ENCODE data around the gene KCNC3.

KCNC3 gene

GRCh38 chr19:50326101-50326664 is 3.0 kb downstream of the KCNC3 start:
- DNase-seq = no peak

- peak; percentile 84 for DNase-seq
Measured at GRCh38 chr19:50325310-50326100, 3.7 kb downstream of the KCNC3 start.

DNA sequence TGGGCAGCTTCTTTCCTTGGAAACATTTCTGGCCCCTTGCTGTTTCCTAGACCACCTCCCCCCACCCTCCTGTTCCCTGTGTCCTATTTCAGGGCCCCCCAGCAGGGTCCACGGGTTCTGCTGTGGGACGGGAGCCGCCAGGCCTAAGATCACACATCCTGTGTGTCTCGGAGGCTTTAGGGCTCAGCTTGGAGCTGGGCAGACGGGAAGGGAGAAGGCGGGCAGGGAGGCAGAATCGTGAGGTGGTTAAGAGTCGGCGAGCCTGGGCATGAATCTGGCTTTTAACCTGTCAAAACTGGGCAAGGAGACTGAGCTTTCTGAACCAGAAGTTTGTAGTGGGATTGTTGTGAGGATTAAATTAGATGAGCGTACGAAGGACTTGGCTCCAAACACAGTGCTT is 4.8 kb downstream of the KCNC3 start:
- no peak for DNase-seq

- no peak for DNase-seq
Measured at GRCh38 chr19:50323782-50324133, 5.4 kb downstream of the KCNC3 start.

GRCh38 chr19:50322931-50323781 is 6.0 kb downstream of the KCNC3 start:
- no peak for DNase-seq

DNA sequence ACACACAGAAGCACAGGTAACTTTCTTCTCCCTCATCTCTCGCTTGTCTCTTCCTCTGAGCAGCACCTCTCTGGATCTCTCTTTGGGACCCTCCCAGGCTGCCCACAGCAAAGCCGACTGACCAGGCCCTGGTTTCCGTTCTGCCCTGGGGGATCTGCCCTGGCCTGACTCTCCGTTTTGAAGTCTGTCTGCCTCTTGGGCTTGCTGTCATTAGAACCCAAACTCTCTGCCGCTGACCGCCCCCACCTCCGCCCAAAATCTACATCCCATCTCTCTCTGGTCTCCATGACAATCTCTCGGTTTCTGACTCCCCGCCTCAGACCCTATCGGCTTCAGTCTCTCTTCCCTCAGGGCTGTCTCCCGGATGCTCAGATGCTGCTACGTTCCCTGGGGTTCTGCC is 6.9 kb downstream of the KCNC3 start:
- no peak for DNase-seq

DNA sequence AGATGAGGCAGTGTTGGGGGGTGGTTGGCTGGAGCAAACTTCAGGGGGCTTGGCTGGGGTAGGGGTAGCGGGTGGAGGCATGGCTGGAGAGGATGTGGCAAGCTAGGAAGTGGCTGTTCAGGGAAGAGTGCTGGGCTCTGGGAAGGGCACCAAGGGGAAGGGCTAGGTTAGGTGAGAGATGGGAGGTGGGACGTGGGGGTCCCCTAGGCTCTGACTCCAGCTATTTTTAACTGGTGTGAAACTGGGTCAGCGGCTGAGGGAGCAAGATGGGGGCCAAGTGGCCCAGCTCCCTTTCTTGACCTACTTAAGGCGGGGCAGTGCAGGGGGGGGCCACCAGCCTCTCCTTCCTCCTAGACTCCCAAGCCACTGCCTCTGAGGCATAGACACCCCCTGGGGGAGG is 7.3 kb downstream of the KCNC3 start:
- DNase-seq = no peak

GRCh38 chr19:50320596-50320995 is 8.6 kb downstream of the KCNC3 start:
- no peak for DNase-seq

GRCh38 chr19:50320051-50320450 is 9.1 kb downstream of the KCNC3 start:
- DNase-seq = no peak

GRCh38 chr19:50319156-50319555 is 10.0 kb downstream of the KCNC3 start:
- no peak for DNase-seq

DNA sequence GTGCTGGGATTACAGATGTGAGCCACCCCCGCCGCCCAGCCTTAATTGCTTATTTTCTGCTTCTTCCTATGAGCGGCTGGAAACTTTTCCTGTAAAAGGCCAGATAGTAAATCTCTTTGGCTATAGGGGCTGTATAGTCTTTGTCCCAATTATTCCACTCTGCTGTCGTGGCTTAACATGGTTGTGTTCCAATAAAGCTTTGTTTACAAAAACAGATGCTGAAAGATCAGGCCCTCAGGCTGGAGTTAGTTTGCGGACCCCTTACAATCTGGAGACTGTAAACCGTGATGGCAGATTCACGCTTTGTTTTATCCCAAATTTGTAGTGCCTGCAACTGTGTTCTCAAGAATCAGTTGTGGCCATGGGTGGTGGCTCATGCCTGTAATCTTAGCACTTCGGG is 10.7 kb downstream of the KCNC3 start:
- no peak for DNase-seq

GRCh38 chr19:50317115-50317514 is 12.1 kb downstream of the KCNC3 start:
- DNase-seq = no peak

DNA sequence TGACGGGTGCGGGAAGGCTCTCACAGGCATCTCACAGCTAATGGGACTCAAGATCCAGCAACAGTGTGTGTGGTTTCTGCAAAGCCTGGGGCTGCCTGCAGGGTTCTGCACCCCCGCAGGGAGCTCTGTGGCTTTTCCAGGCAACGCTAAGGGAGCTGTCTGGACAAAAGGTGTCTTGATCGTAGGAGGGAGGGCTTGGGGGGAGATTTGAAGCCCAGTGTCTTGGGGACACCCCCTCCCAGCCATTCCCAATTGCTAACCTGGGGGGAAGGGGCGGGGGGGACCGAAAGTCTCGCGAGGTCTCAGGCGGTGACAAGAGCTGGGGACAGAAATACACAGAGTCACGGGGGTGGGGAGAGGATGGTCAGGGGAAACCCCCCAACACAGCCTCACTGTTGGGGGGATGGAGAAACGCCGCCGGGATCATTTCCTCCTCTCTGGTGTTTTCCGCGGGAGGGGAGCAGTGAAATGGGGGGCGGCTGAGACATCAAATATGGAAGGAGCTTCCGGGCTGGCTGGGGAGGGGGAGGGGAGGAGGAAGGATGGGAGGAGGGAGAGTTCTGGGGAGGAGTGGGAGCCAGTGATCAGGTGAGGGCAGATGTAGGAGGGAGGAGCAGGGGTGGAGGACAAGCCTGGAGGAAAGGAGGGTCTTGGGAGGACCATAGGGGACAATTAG is 13.3 kb downstream of the KCNC3 start:
- DNase-seq = peak; percentile 38

- no peak for DNase-seq
Measured at GRCh38 chr19:50314724-50315708, 14.2 kb downstream of the KCNC3 start.

DNA sequence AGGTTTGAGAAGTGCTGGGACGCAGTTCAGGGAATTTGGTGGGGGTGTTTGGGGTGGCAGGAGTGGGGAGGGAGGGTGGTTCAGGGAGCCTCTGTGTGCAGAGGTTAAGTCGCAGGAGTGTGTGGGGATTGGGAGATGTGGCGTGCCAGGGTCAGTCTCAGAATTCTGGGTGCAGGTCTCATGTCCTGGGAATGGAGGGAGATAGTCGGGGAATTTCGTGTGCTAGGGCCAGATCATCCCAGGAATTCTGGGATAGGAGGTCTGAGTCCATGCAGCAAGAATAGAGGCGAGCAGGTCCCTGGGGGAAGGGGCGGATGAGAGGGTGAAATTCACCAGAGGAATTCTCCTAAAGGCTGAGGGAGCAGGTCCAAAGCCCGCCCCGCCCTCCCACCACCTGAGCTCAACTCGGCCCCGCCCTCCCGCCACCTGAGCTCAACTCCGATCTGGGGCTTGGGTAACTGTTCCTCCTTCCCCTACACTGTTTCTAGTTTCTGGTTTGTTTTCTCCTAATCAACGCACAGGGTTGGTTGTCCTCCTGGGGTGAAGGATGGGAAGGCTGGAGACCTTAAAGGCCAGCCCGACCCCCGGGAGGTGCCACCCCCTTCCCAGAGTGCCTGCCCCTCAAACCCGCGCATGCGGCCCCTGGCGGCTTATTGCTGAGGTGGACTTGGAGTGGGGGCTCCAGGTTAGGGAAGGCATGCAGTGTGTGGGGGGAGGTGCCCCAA is 15.2 kb downstream of the KCNC3 start:
- DNase-seq = no peak

- no peak for DNase-seq
Measured at GRCh38 chr19:50312967-50313811, 16.0 kb downstream of the KCNC3 start.

GRCh38 chr19:50311723-50312635 is 17.2 kb downstream of the KCNC3 start:
- no peak for DNase-seq

DNA sequence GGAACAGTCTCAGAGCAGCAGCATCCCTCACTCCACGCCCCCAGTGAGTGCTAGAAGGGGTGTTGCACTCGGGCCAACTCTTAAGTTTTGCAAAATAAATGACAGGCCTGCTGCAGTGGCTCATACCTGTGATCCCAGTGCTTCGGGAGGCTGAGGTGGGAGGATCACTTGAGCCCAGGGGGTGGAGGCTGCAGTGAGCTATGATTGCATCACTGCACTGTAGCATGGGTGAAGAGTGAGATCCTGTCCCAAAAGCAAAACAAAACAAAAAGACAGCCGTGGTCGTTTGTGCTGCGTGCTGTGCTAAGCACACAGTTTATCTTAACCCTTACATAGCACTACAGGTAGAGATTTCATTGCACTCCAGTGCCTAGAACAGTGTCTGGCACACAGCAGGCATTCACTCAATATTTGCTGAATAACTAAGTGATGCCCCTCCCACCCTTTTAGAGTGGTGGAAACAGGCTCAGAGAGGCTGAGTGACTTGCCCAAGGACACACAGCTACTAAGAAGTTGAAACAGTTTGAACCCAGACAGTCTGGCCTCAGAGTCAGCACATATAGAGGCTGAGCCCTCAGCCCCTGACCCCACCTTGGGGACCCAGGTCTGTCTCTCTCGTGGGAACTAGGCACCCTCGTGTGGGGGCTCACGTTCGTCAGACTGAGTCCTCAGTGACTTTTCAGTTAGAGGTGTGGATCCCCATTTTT is 18.3 kb downstream of the KCNC3 start:
- no peak for DNase-seq
